Tibial nerve (tissue), 4 donors: ENCODE results near the gene FABP3. TPM values are rescaled to one million over a fixed set of nuclear protein-coding genes. Genes with fewer than 3 reads are reported as not detected.

Source experiments
- DNase-seq, 2 donors: peaks; one replicate each; pipeline ENCODE4 v3.0.0-alpha.2; 2019; ENCODE audit warnings: low spot score in 2 of 2
- H3K27ac ChIP-seq, 4 donors: fragments of 200-600 bp; sonication (generic) in 3 of 4; one replicate each; pipeline ENCODE4 v1.5.1; 2017 to 2019; ENCODE audit warnings: mild to moderate bottlenecking in 1 of 4
- H3K27me3 ChIP-seq, 2 donors: fragments of 200-600 bp; sonication (generic) in 1 of 2; one replicate each; pipeline versions ENCODE4 v1.5.1 to v1.6.0; 2017 to 2019
- H3K36me3 ChIP-seq, 3 donors: fragments of 200-600 bp; sonication (generic); one replicate each; pipeline ENCODE4 v1.5.1; 2018 to 2019
- H3K4me1 ChIP-seq, 4 donors: fragments of 200-600 bp; sonication (generic) in 3 of 4; one replicate each; pipeline ENCODE4 v1.5.1; 2017 to 2019
- H3K4me3 ChIP-seq, 4 donors: fragments of 200-600 bp; sonication (generic) in 3 of 4; one replicate each; pipeline ENCODE4 v1.5.1; 2017 to 2019; ENCODE audit warnings: mild to moderate bottlenecking in 1 of 4, moderate library complexity in 1 of 4
- H3K9me3 ChIP-seq, 4 donors: fragments of 200-600 bp; sonication (generic) in 3 of 4; one replicate each; pipeline ENCODE4 v1.5.1; 2017 to 2019
- CTCF ChIP-seq, 5 experiments: fragments of 200-600 bp in 3 of 5; fragments of 450-650 bp in 2 of 5; sonication (generic) in 3 of 5; IDR thresholded peaks; one replicate each; pipeline ENCODE4 v1.5.1; 2016 to 2019; ENCODE audit warnings: antibody characterized with exemption in 5 of 5, mild to moderate bottlenecking in 3 of 5, moderate library complexity in 2 of 5
- EP300 ChIP-seq, 2 donors: sonication (generic); formaldehyde crosslinking; IDR thresholded peaks; one replicate each; pipeline ENCODE4 v1.6.1; 2017; ENCODE audit warnings: antibody characterized with exemption in 2 of 2, mild to moderate bottlenecking in 1 of 2
- POLR2A ChIP-seq, 2 donors: fragments of 450-650 bp; IDR thresholded peaks; one replicate each; pipeline ENCODE4 v1.6.1; 2017; ENCODE audit warnings: antibody characterized with exemption in 2 of 2, mild to moderate bottlenecking in 2 of 2, moderate library complexity in 2 of 2
- WGBS, 2 donors: methylation state at CpG; one replicate each; pipeline ENCODE4 v1.1.5; 2018; 5-methylcytosine and 5-hydroxymethylcytosine counted together
- total RNA-seq, 4 donors: library from RNA; depleted of rRNA; stranded (reverse); fragments of >200 nt; gene quantifications; one replicate each; pipeline ENCODE4 v1.1.0, GENCODE V29; 2016

The FABP3 gene
- total RNA-seq, 4 donors from 2014 or later = 0.98 to 8.1 (median 3.4) TPM

DNA sequence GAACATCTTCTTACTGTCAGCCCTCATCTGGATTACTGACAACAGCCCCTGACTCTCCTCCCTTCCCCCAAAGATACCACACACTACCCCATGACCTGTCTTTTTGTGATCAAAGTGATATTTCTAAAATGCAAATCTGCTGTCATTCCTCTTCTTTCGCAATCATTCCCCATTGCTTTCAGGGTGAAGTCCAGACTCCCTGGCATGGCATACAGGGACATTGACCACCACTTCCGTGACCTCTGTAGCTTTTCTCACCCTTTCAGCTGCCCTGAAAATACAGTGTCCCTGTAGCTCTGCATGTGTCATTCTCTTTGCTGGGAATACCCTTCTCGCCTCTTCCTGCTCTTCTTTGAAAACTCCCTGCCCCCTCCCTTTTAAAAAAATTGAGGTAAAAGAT lies 44.3 kb upstream of the FABP3 start:
- Histone ChIP-seq H3K9me3 (no peaks in the 10 kb centered on the region), H3K27ac (no peak overlapping the region), H3K4me1 (peaks cover 0 to 17% (median 10%) of the 10 kb centered on the region in 4 donors), H3K36me3 (no peaks in the 10 kb centered on the region), H3K4me3 (no peak overlapping the region), H3K27me3 (peaks cover 0 to 35% of the 10 kb centered on the region in 2 donors)
- TF ChIP-seq EP300 (IDR thresholded peaks at IDR 0.05) = no peak
- no peak for TF ChIP-seq POLR2A (IDR thresholded peaks at IDR 0.05)
- no peak for TF ChIP-seq CTCF (IDR thresholded peaks at IDR 0.05)
- DNase-seq = no peak
- WGBS, 2 donors = 84 to 89% methylated on average over 3 of the region's 3 CpGs

DNA sequence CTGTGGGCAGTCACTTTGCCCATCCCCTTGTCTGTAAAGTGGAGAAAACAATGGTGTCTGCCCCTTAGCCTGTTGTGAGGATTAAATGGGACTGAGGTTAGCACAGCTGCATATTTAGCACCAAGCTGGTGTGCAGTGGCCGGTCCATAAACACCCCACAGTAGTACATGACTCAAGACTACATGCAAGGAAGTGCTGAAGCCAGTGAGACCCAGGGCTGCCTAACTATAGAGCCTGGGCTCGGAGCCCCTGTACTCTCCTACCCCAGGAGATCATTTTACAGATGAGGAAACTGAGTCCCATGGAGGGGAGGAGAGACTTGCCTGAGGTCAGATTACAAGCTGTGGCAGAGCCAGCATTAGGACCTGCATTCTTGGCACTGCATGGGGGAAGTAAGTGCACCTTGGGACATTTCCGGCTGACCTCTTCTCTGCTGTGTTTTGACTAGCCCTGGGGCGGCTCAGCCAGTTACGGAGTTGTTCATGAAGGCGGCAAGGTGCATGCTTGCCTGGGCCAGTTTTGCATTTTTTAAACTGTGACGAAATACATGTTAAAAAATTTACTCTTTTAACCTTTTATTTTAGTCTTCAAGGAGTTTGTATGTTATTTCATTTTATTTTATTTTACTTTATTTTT lies 43.3 kb upstream of the FABP3 start:
- no peak for DNase-seq
- no peak overlapping the region for H3K27ac ChIP-seq
- no peak for TF ChIP-seq POLR2A (IDR thresholded peaks at IDR 0.05)
- no peak for TF ChIP-seq CTCF (IDR thresholded peaks at IDR 0.05)
- no peak for TF ChIP-seq EP300 (IDR thresholded peaks at IDR 0.05)
- no peak overlapping the region for H3K4me3 ChIP-seq
- H3K27me3 ChIP-seq = peaks cover 0 to 43% of the 10 kb centered on the region in 2 donors
- peaks cover 0 to 17% (median 10%) of the 10 kb centered on the region in 4 donors for H3K4me1 ChIP-seq
- no peaks in the 10 kb centered on the region for H3K36me3 ChIP-seq
- no peaks in the 10 kb centered on the region for H3K9me3 ChIP-seq
- 82 to 86% methylated on average over 6 to 7 of the region's 7 CpGs for WGBS, 2 donors

GRCh38 chr1:31415658-31416057 lies 42.8 kb upstream of the FABP3 start:
- TF ChIP-seq POLR2A (IDR thresholded peaks at IDR 0.05) (no peak), EP300 (IDR thresholded peaks at IDR 0.05) (no peak)
- peaks cover 0 to 48% of the 10 kb centered on the region in 2 donors for H3K27me3 ChIP-seq
- no peaks in the 10 kb centered on the region for H3K9me3 ChIP-seq
- peaks cover 0 to 17% (median 10%) of the 10 kb centered on the region in 4 donors for H3K4me1 ChIP-seq
- no peak overlapping the region for H3K4me3 ChIP-seq
- 82 to 92% methylated on average over 2 of the region's 2 CpGs for WGBS, 2 donors
- no peak overlapping the region for H3K27ac ChIP-seq
- DNase-seq = no peak
- H3K36me3 ChIP-seq = no peaks in the 10 kb centered on the region

- Histone ChIP-seq H3K4me1 (peaks cover 0 to 17% (median 10%) of the 10 kb centered on the region in 4 donors), H3K4me3 (no peak overlapping the region), H3K36me3 (no peaks in the 10 kb centered on the region), H3K27ac (no peak overlapping the region), H3K27me3 (peaks cover 0 to 55% of the 10 kb centered on the region in 2 donors), H3K9me3 (no peaks in the 10 kb centered on the region)
- WGBS, 2 donors = 90 to 92% methylated on average over 4 of the region's 4 CpGs
- TF ChIP-seq EP300 (IDR thresholded peaks at IDR 0.05) = no peak
- TF ChIP-seq CTCF (IDR thresholded peaks at IDR 0.05) = no peak
- no peak for TF ChIP-seq POLR2A (IDR thresholded peaks at IDR 0.05)
- no peak for DNase-seq
Measured at GRCh38 chr1:31414980-31415370, 42.1 kb upstream of the FABP3 start.

GRCh38 chr1:31413405-31414001 lies 40.6 kb upstream of the FABP3 start:
- H3K27ac ChIP-seq = peak overlapping the region in 2 of 4 donors; percentile 46 to 80
- 0 to 1% methylated on average over 44 to 48 of the region's 54 CpGs for WGBS, 2 donors
- peak overlapping the region; percentile 36 to 68 (median 58) for H3K4me3 ChIP-seq
- peak; percentile 37 to 67 for DNase-seq
- no peaks in the 10 kb centered on the region for H3K36me3 ChIP-seq
- H3K27me3 ChIP-seq = peaks cover 0 to 66% of the 10 kb centered on the region in 2 donors
- no peak for TF ChIP-seq CTCF (IDR thresholded peaks at IDR 0.05)
- no peak for TF ChIP-seq POLR2A (IDR thresholded peaks at IDR 0.05)
- TF ChIP-seq EP300 (IDR thresholded peaks at IDR 0.05) = no peak
- H3K4me1 ChIP-seq = peaks cover 0 to 17% (median 10%) of the 10 kb centered on the region in 4 donors
- no peaks in the 10 kb centered on the region for H3K9me3 ChIP-seq
